ENCODE results near the gene SLMAP. TPM values are rescaled to one million over a fixed set of nuclear protein-coding genes. Genes with fewer than 3 reads are reported as not detected.

The SLMAP gene
- total RNA-seq, 1 experiment from 2014 or later = 25.7 TPM

DNA sequence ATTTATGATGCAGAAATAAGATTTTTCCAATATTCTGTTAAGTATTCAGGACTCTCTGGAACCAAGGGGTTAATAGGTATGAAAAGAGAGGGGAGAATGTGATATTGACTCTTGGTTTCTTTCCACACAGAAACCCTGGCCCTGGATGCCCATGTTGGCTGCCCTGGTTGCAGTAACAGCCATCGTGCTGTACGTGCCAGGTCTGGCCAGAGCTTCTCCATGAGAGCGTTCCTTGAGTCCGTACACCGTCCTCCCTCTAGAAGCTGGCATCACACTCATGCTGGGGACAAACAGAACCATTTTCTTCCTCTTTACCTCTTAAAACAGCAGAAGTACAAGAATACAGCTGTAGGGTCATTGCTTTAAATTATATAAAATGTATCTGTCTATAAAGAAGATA, 171.1 kb downstream of the SLMAP start:
- Histone ChIP-seq H3K36me3 (peaks cover 5% of the 10 kb centered on the region; the same call in 1 of the 2 replicates), H3K4me3 (no peak overlapping the region), H3K9me3 (no peaks in the 10 kb centered on the region), H3K27me3 (no peaks in the 10 kb centered on the region)
- no peak for DNase-seq

DNA sequence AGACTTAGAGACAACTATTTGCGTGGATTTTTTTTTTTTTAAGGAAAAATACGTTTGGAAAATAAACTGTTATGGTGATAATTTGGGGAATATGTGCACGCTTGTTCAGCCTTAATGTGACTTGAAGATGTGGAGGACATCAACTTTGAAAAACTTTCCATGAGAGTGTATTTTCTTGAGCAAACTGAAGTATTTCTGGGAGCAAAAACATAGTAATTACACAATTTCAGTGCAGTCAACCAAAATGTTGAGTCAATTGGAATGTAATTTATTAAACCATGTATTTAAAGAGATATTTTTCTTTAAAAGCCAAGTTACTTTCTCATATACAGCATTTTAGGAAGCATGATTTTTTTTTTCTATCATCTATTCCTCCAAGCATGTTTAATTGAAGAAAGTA, 171.8 kb downstream of the SLMAP start:
- no peak for DNase-seq
- peaks cover 5% of the 10 kb centered on the region; the same call in 1 of the 2 replicates for H3K36me3 ChIP-seq
- H3K27me3 ChIP-seq = no peaks in the 10 kb centered on the region
- no peak overlapping the region for H3K4me3 ChIP-seq
- no peaks in the 10 kb centered on the region for H3K9me3 ChIP-seq

DNA sequence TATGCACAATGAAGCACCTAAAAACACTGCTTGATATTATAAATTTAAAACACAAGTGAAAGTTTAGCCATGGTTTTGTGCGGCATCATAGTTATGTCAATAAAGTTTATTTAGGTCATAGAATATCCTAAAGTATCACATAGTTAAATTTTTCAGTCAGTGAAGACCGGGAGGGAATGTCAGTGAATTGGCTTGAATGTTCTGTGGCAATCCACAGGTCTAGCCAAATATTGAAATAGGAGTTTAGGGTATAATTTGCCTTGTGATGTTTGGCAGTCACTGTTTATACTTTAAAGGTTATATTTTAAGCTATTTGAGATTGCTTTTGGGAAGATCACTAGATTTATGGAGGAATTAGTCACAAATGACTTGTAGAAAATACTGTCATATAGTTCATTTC, 172.4 kb downstream of the SLMAP start:
- H3K9me3 ChIP-seq = no peaks in the 10 kb centered on the region
- DNase-seq = no peak
- no peaks in the 10 kb centered on the region for H3K27me3 ChIP-seq

DNA sequence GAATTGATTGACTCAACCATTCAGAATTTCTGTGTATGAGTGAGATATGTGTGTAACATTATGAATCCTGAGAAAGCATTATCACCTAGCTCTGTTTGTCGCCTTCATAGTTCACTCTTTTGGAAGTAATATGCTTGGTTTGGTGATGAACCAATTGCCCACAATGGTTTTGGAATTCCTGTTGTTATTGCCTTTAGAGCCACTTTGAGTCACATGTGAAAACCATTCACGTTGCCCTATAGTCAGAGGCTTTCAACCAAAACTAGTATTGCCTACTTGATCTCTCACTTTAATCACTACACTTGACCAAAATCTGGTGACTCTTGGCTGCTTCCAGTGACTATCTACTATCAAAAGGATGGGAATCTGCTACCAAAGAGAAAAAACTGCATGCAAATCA, 173.9 kb downstream of the SLMAP start:
- Histone ChIP-seq H3K4me3 (no peak overlapping the region), H3K36me3 (peaks cover 5% of the 10 kb centered on the region; the same call in 1 of the 2 replicates), H3K27me3 (no peaks in the 10 kb centered on the region), H3K9me3 (no peaks in the 10 kb centered on the region)
- DNase-seq = no peak

More for the DNA sequence above, 172.4 kb downstream of the SLMAP start:
- peaks cover 5% of the 10 kb centered on the region; the same call in 1 of the 2 replicates for H3K36me3 ChIP-seq
- no peak overlapping the region for H3K4me3 ChIP-seq

DNA sequence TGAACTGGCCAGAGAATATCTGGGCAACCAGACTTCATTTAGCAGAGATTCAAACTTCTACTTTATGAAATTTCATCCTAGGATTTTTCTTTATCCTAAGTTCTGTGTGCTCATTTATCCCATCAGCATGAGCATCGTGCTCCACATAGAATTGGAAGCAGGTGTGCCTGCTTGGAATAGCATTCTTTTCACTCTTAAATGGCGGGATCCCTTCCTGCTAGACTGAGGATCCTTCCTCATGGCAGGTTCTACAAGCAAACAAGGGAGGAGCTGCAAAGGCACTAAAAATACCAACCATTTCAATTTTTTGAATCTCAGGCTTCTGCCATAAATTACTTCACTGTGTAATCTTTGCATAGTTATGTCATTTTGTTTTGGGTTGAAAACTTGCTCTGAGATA, 177.5 kb downstream of the SLMAP start:
- Histone ChIP-seq H3K36me3 (peaks cover 5% of the 10 kb centered on the region; the same call in 1 of the 2 replicates), H3K9me3 (no peaks in the 10 kb centered on the region), H3K4me3 (no peak overlapping the region), H3K27me3 (no peaks in the 10 kb centered on the region)
- DNase-seq = no peak

DNA sequence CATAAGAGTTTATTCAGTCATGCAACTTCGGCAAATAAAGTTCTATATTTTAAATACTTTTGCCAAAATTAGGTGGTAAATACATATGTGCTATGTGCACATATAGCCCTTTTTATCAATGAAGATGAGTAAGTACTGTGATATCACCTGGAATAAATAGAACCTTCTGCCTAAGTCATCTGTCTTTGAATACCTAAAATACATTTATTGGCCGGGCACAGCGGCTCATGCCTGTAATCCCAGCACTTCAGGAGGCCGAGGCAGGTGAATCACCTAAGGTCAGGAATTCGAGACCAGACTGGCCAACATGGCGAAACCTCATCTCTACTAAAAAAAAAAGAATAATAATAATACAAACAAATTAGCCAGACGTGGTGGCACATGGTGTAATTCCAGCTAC, 178.3 kb downstream of the SLMAP start:
- DNase-seq = no peak
- Histone ChIP-seq H3K4me3 (no peak overlapping the region), H3K36me3 (peaks cover 3% of the 10 kb centered on the region; the same call in 1 of the 2 replicates), H3K27me3 (no peaks in the 10 kb centered on the region), H3K9me3 (no peaks in the 10 kb centered on the region)

DNA sequence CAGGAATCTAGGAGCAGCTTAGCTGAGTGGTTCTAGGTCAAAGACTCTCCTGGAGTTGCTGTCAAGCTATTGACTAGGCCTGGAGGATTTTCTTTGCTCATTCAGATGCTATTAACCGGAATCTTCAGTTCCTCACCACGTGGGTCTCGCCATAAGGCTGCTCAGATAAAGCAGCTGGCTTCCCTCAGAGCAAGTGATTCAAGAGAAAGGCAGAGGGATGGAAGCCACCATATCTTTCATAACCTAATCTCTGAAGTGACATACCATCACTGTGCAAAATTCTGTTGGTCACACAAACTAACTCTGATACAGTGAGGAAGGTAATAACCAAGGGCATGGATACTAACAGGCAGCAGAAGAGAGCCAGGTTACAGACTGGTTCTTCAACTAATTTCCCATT, 179.4 kb downstream of the SLMAP start:
- H3K9me3 ChIP-seq = no peaks in the 10 kb centered on the region
- H3K27me3 ChIP-seq = no peaks in the 10 kb centered on the region
- H3K4me3 ChIP-seq = no peak overlapping the region
- no peaks in the 10 kb centered on the region for H3K36me3 ChIP-seq
- no peak for DNase-seq

DNA sequence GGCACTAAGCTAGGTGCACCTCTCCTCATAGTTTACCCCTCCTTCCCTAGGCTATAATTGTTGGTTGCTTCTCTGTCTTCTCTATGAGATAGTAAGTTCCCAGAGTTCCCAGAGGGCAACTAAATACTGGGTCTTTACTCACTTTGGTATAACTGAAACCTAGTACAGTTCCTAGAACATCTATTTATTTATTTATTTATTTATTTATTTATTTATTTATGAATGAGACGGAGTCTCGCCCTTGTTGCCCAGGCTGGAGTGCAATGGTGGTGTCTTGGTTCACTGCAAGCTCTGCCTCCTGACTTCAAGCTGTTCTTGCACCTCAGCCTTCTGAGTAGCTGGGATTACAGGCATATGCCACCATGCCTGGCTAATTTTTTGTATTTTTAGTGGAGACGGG, 181.0 kb downstream of the SLMAP start:
- no peaks in the 10 kb centered on the region for H3K27me3 ChIP-seq
- H3K36me3 ChIP-seq = no peaks in the 10 kb centered on the region
- no peak for DNase-seq
- no peak overlapping the region for H3K4me3 ChIP-seq
- H3K9me3 ChIP-seq = no peaks in the 10 kb centered on the region

DNA sequence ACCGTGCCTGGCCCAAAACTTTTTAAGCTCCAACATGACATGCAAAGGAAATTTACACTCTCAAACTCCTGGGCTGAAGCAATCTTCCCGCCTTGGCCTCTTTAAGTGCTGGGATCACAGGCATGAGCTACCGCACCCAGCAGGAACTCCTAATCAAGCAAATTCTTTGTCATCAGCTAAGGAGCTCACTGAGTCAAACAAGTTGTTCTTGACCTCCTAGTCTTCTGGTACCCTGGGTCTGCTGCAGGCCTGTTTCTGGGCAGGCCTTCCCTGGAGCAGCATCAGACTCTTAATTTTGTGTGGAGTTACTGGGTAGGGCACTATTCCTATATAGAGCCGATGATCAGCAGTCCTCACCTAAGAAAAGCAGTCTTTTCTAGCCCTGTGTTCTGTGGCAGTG, 183.7 kb downstream of the SLMAP start:
- no peaks in the 10 kb centered on the region for H3K27me3 ChIP-seq

DNA sequence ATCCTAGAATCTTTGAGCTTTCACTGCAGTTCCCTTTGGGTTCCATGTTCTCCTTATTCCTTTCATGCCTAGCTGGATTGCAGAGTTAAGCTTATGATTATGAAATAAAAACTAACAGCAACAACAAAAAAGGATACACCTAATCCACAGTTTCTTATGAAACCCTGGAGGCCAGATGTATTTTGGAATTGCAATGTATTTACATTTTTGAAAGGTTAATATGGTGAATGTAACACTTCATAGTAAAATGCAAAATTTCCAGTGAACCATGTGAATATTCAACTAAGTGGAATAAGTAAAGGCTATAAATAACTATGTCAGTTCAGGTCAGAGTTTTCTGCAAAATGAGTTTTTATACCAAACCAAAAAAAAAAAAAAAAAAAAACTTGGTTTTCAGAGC, 186.3 kb downstream of the SLMAP start:
- Histone ChIP-seq H3K9me3 (no peaks in the 10 kb centered on the region), H3K36me3 (no peaks in the 10 kb centered on the region), H3K4me3 (no peak overlapping the region), H3K27me3 (no peaks in the 10 kb centered on the region)
- no peak for DNase-seq

More for the DNA sequence above, 183.7 kb downstream of the SLMAP start:
- H3K9me3 ChIP-seq = no peaks in the 10 kb centered on the region
- no peak for DNase-seq
- no peak overlapping the region for H3K4me3 ChIP-seq
- H3K36me3 ChIP-seq = no peaks in the 10 kb centered on the region

DNA sequence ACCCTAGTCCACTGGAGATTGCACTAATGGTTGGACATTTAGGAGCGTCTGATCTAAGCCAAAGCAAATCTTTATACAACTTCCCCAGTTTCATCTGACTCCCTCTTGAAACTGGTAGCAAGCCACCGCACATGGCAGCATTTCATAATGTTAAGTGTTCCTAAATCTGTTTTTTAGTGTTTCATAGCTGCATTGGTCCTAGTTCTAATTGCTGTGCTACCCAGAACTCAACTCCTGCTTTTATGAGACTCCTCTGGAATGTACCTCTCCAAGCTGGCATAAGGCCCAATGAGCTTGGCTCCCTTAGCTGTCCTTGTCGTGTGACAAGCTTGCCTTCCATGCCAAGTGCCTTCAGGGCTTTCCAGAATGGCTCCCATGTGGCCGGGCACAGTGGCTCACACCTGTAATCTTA, 186.8 kb downstream of the SLMAP start:
- no peak overlapping the region for H3K4me3 ChIP-seq
- H3K36me3 ChIP-seq = no peaks in the 10 kb centered on the region
- DNase-seq = no peak
- H3K9me3 ChIP-seq = no peaks in the 10 kb centered on the region
- no peaks in the 10 kb centered on the region for H3K27me3 ChIP-seq

DNA sequence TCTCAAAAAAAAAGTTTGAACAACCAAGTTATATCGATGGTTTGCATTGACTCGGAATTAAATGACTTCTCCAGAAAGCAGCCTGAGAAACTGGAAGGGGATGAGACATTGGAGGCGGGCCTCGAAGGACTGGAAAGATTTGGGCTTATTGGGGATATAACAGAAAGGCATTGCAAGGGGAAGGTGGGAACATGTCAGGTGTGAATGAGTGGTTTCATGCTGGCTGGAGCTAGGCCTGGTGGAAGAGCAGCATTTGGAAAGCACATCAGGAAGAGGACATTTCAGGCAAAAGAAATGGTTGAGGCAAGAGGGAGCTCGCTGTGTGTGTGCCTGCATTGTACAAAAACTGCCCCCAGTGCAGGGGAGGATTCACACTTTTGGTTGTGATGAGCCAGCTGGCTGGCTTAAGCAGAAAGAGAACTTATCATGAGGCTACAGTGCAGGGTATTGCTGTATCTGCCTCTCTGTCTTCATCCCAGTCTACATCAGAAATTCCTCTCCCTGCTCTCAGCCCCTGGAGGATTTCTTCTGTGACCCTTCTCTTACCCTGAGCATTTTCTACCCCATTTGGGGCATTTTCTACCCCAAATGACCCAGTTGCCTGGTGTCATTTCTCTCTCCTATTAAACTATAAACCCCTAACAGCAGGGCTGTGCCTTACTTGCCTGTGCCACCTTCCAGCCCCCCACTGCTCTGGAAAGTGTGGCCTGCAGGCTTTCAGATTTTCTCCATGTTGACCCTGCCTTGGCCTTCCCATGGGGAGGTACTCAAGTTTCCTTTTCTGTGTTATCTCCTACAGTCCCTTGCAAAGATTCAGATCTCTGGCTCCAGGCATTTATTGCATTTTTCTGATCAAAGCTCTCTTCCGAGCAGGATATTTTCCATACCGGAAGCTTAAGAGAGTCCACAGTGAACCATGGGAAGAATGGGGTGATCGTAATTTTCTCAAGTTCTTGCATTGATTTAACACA, 187.7 kb downstream of the SLMAP start:
- Histone ChIP-seq H3K36me3 (no peaks in the 10 kb centered on the region), H3K4me3 (no peak overlapping the region), H3K9me3 (no peaks in the 10 kb centered on the region), H3K27me3 (no peaks in the 10 kb centered on the region)
- DNase-seq = no peak

DNA sequence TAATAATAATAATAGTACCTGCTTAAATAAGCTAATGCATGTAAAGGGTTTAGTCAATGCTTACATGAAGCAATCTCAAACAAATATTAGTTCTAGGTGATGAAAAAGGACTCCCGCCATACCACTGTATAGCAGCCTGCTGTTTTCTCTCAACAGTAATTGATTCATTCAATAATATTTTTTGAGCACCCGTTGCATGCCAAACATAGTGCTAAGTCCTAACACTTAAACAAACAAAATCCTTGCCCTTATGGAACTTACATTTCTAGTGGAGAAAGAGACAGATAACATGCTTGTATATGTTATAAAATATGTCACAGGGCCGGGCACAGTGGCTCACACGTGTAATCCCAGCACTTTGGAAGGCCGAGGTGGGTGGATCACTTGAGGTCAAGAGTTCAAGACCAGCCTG, 190.9 kb downstream of the SLMAP start:
- Histone ChIP-seq H3K36me3 (no peaks in the 10 kb centered on the region), H3K9me3 (no peaks in the 10 kb centered on the region), H3K27me3 (no peaks in the 10 kb centered on the region), H3K4me3 (no peak overlapping the region)
- no peak for DNase-seq

DNA sequence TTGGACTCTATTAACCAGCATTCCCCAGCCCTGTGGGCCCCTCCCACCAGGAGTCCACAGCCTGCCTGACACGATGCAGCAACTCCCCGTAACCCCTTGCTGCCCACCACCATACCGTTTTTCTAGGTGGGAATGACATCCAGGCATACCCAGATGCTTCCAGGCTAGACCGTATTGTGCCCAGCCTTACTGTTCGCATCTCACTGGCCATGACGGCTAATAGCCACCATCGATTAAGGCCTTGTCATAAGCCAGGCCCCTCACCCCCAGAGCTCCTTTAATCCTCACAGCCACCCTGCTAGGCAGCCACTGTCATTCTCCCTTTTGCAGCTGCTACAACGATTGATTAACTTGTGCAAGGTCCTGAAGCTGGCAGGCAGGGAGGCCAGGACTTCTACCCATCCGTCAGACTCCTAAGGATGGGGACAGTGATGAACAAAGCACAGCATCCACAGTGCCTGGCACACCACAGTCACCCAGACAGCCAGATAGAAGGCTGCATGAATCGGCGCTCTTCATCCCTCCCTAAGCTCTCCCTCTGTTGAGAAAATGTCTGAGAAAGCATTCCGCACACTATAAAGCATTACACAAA, 192.1 kb downstream of the SLMAP start:
- H3K4me3 ChIP-seq = no peak overlapping the region
- H3K9me3 ChIP-seq = no peaks in the 10 kb centered on the region
- H3K27me3 ChIP-seq = no peaks in the 10 kb centered on the region
- DNase-seq = no peak
- no peaks in the 10 kb centered on the region for H3K36me3 ChIP-seq

DNA sequence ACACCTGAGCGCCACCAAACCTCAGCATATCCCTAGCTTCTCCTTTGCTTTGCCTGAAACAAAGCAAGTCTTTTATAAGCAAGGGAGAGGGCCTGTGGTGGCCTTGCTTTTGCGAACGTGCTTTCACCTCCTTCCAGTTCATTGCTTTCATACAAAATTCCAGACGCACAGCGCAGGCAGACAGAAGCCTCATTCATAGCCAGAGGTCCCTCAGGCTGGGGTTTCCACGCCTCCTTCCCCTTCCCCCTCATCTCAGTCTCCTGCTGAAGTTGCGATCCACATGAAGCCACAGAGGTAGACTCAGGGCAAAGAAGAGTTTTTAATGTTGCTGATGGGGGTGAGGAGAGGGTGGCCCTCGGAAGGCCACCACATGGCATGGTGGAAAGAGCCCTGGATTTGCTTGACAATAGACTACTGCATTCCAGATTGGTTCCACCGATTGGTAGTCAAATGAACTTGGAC, 192.7 kb downstream of the SLMAP start:
- no peak for DNase-seq
- Histone ChIP-seq H3K4me3 (no peak overlapping the region), H3K9me3 (no peaks in the 10 kb centered on the region), H3K27me3 (no peaks in the 10 kb centered on the region), H3K36me3 (no peaks in the 10 kb centered on the region)

DNA sequence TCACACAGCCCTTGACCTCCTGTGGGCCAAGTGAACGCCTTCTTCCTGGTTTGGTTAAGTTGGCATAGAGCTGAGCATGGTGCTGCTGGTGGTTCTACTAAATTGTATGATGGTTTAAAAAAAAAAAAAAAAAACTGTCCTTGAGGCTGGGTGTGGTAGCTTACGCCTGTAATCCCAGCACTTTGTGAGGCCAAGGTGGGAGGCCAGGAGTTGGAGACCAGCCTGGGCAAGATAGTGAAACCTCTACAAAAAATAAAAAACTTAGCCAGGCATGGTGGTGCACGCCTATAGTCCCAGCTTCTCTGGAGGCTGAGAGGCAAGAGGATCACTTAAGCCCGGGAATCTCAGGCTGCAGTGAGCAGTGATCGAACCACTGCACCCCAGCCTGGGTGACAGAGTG, 193.2 kb downstream of the SLMAP start:
- Histone ChIP-seq H3K36me3 (no peaks in the 10 kb centered on the region), H3K4me3 (no peak overlapping the region), H3K9me3 (no peaks in the 10 kb centered on the region), H3K27me3 (no peaks in the 10 kb centered on the region)
- DNase-seq = no peak

DNA sequence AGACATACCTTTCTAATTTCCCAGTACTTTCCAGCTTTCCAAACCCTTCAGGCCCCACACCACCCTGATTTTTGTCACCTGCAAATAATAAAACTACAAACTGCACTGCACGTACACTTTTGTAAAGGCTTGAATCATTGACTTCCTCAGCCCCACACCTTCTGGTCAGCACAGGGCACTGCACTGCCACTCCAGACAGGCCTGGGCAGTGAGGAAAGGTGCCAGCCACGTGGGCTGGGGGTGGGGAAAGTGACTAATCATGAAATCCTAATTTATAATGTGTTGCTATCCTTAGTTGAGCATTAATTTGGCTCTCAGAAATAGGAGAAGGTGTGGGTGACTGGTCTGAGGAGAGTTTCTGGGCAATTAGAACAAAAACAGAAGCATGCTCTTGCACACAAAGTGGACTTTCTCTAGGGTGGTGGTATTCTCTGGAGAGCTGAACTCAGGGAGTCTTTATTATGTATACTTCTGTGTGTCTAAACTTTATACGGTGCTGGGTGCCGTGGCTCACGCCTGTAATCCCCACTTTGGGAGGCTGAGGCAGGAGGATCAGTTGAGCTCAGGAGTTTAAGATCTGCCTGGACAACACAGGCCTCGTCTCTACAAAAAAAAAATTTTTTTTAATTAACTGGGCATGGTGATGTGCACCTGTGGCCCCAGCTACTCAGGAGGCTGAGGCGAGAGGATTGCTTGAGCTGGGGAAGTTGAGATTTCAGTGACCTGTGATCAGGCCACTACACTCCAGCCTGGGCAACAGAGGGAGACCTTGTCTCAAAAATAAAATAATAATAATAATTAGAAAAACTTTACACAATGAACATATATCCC, 193.9 kb downstream of the SLMAP start:
- DNase-seq = peak; percentile 63
- H3K27me3 ChIP-seq = no peaks in the 10 kb centered on the region
- H3K9me3 ChIP-seq = no peaks in the 10 kb centered on the region
- H3K4me3 ChIP-seq = no peak overlapping the region
- H3K36me3 ChIP-seq = no peaks in the 10 kb centered on the region
